Stromal cell of bone marrow (primary cell): Measurements from ENCODE around the gene MTURN.
"Not testable (repeated sequence)": the region's sequence is repeated elsewhere in the genome, so short reads cannot be mapped to it uniquely, and the experiment has no call there.

Experiments used
- DNase-seq: peaks from one replicate; pipeline ENCODE4 v3.0.0-alpha.2; 2012; ENCODE audit warnings: low read depth

MTURN gene

DNA sequence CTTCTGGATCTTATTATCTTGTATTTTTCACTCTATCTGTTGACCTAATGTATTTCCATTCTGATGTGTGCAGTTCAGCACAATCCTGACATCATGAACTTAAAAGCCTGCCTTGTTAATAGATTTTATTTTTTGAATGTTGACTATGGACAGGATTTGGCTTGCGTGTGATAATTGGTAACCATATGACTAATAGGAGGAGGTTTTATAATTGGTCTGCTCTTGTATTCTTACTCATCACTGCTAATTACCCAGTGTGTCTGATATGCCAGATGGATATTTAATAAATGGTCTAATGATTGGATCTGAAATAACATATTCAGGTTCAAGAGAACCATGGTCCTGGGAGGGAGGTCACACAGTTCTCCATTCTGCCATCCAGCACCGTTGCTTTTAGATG lies 45.9 kb downstream of the MTURN start:
- DNase-seq: no peak

DNA sequence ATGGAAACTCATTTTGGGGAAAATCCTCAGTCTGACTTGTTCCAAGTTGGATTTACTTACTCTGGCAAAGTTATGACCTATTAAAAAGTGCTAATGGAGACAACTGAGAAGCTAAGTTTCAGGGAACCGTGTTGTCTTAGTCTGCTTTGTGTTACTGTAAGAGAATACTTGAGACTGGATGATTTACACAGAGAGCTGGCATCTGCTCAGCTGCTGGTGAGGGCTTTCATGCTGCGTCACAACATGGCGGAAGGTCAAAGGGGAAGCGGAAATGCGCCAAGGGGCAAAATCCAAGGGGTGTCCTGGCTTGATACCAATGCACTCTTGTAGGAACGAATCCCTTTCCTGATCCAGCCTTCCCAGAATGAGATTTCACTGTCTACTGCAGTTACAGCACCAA lies 46.4 kb downstream of the MTURN start:
- DNase-seq: no peak

- no peak for DNase-seq
Observed at GRCh38 chr7:30181736-30182522, 47.1 kb downstream of the MTURN start.

GRCh38 chr7:30182814-30183213 lies 48.0 kb downstream of the MTURN start:
- DNase-seq: no peak

GRCh38 chr7:30183749-30184369 lies 49.1 kb downstream of the MTURN start:
- DNase-seq: no peak

- DNase-seq: no peak
Observed at GRCh38 chr7:30184791-30185487, 50.2 kb downstream of the MTURN start.

DNA sequence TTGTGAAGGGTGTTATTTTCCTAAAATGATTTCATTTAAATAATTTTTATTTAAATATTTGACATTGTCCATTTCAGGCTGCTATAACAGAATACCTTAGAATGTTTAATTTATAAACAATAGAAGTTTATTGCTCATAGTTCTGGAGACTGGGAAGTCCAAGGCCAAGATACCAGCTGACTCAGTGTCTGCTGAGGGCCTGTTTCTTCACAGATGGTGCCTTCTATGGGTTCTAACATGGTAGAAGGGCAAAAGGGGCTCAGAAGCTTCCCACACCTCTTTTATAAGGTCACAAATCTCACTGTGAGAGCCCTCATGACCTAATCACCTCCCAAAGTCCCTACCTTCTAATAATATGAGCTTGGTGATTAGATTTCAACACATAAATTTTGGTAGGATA lies 50.7 kb downstream of the MTURN start:
- DNase-seq: no peak

DNA sequence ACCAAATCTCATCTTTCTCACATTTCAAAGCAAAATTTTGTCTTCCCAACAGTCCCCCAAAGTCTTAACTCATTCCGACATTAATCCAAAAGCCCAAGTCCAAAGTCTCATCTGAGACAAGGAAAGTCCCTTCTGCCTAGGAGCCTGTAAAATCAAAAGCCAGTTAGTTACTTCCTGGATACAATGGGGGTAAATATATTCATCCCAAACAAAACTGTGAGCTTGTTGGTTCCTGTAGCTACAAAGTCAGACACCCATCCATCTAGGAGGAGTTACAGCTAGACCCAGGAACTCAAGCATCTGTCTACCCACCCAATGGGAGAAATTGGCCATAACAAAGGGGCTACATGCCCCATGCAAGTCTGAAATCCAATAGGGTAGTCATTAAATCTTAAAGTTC lies 51.9 kb downstream of the MTURN start:
- no peak for DNase-seq

- no peak for DNase-seq
Observed at GRCh38 chr7:30187513-30187912, 52.7 kb downstream of the MTURN start.

DNA sequence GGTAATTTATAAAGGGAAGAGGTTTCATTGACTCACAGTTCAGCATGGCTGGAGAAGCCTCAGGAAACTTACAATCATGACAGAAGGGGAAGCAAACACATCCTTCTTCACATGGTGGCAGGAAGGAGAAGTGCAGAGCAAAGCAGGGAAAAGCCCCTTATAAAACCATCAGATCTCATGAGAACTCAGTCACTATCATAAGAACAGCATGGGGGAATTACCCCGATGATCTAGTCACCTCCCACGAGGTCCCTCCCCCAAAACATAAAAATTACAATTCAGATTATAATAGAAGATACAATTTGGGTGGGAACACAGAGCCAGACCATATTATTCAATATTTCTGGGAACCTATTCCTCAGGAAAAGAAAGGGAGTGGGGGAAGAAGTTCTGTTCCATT lies 53.6 kb downstream of the MTURN start:
- DNase-seq: not testable (repeated sequence)

DNA sequence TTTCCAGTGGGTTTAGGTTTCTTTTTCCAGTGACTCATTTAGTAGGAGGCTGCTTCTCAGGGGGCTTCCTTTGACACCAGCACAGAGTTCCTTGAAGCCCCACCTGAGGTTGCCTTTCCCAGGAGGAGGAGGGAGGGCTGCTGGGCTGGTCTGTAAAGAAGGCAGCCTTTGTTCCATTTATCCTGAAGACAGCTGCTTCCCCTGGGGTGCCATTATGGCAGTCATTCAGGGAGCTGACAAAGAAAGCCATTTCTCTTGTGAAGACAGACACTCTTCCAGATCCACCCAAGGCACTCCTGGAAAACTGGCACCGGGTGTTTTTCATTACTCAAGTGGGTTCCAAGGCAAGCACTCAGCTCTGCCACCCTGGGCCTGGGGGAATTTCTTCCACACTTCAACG lies 54.0 kb downstream of the MTURN start:
- no peak for DNase-seq

DNA sequence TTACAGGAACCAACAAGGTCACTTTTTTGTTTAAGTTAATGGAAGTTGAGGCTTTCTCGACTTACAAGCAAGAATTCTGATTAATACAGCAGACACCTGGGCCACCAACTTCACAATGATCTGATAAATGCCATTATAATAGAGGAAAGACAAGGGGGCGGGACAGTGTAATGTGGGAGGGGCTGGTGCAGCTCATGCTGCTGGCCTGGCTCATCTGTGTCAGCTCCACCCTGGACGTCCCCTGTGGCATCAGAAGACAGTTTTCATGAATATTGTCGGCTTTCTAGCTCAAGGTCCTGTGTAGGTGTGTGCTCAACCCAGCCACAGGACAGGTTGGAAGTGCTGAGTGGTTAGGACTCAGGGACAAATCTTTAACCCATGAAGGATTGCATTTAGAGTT lies 57.0 kb downstream of the MTURN start:
- no peak for DNase-seq

GRCh38 chr7:30193336-30193943 lies 58.7 kb downstream of the MTURN start:
- no peak for DNase-seq

GRCh38 chr7:30196408-30196807 lies 61.6 kb downstream of the MTURN start:
- no peak for DNase-seq

- no peak for DNase-seq
Observed at GRCh38 chr7:30197438-30197837, 62.7 kb downstream of the MTURN start.

GRCh38 chr7:30199271-30199670 lies 64.5 kb downstream of the MTURN start:
- no peak for DNase-seq

GRCh38 chr7:30200591-30200990 lies 65.8 kb downstream of the MTURN start:
- DNase-seq: no peak

DNA sequence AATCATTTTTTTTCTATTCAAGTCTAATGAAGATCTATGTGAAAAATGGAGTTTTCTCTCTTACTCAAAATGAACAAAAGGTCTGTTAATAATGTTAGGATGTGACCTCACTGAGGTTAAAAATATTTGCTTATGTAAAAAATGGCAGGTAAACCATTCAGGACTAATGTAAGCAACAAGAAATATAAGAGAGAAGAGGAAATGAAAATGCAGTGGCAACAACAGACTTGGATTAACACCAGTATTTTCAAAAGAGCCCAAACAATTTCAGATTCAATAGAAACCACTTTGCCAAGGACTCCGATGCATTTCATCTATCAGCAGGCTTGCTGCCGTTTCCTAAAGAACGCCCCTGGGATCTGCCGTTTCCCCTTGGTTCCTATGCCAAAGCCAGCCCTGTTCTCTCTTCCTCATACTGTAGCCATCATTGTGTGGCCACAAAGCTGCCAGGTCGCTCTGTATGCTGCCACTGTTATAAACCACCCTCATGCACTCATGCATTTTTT lies 66.4 kb downstream of the MTURN start:
- no peak for DNase-seq

GRCh38 chr7:30201921-30202320 lies 67.1 kb downstream of the MTURN start:
- DNase-seq: no peak

DNA sequence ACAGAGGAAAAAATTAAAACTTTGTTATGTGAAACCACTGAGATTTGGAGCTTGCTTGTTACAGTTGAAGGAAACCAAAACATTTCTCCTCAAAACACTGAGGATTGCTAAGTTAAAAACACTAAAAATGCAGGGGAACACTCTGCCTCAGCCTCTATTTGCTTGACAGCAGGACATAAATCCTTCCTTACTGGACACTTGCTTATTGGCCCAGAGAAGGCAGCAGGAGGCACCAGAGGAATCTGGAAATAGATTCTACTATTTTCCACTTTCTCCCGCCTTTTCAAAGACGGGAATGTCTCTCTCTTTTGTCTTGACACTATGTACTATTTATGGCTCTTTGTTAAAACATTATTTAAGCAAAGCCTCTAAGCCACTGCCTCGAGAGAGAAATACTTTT lies 67.9 kb downstream of the MTURN start:
- no peak for DNase-seq

DNA sequence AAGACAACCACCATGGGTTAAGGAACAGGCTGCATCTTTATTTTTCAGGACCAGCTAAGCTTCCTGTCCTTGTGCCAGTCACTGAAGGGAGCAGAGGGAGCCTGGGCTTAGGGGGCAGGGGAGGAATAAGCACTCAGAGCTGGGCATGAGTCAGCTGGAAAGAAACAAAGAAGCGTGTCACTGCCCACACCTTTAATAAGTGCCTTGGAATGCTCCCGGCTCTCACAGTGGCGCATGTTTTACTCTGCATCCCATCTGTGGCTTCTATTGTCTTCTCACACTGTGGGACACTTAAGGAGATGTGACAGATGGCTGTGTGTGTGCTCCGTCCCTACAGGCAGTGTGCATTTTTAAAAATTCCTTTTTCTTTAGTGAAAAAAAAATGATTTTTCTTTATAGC lies 71.7 kb downstream of the MTURN start:
- DNase-seq: no peak

- no peak for DNase-seq
Observed at GRCh38 chr7:30206942-30207341, 72.2 kb downstream of the MTURN start.

DNA sequence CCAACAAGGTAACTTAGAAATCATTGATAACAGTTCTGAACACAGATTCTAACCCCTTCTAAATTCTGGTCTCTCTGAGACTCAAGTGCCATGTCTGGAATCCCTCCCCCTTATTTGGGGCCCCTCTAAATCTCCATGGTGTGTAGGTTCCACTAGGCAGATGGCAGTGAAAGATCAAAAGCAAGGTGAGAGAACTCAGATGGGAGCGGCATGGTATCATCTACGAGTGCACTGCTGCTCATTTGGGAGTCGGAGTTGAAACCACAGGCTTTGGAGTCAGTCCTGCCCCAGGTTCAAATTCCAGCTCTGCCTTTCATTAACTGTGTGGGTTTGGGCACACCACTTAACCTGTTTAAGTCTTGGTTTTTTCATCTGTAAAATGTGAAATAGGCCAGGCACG lies 72.6 kb downstream of the MTURN start:
- DNase-seq: no peak
